ENCODE measurements around the gene SMARCB1. TPM values are rescaled to one million over a fixed set of nuclear protein-coding genes. Genes with fewer than 3 reads are reported as not detected.

The SMARCB1 gene
- total and polyA plus RNA-seq, 12 donors, result 41.3 to 95.5 (median 76.8) TPM

- DNase-seq, result no peak
- no peak overlapping the region for H3K4me3 ChIP-seq
- H3K4me1 ChIP-seq (replicated peaks in 1 of 2), result peaks cover 7 to 8% of the 10 kb centered on the region in 2 donors
- intact Hi-C loops (cut with DNase I), result no loop called here
- no peak for TF ChIP-seq CTCF (IDR thresholded peaks at IDR 0.05)
- H3K9me3 ChIP-seq (replicated peaks in 1 of 3), result no peaks in the 10 kb centered on the region
- H3K36me3 ChIP-seq (replicated peaks in 1 of 2), result no peaks in the 10 kb centered on the region
- H3K27ac ChIP-seq, result no peak overlapping the region
- no peaks in the 10 kb centered on the region for H3K27me3 ChIP-seq
- 70 to 85% (median 75%) methylated on average over 6 to 9 of the region's 9 CpGs for WGBS, 4 donors
These were observed 34.6 kb upstream of the SMARCB1 start for GRCh38 chr22:23752090-23752691.

- no peak for DNase-seq
- intact Hi-C loops (cut with DNase I), result no loop called here
- Histone ChIP-seq H3K9me3 (replicated peaks in 1 of 3) (no peaks in the 10 kb centered on the region), H3K27ac (peak overlapping the region in 1 of 5 donors; percentile 29), H3K4me1 (replicated peaks in 1 of 2) (peaks cover 7 to 8% of the 10 kb centered on the region in 2 donors), H3K4me3 (no peak overlapping the region), H3K27me3 (no peaks in the 10 kb centered on the region), H3K36me3 (replicated peaks in 1 of 2) (no peaks in the 10 kb centered on the region)
- TF ChIP-seq POLR2A (IDR thresholded peaks at IDR 0.05) (no peak), CTCF (IDR thresholded peaks at IDR 0.05) (no peak)
- whole genome bisulfite sequencing, 4 donors, result 85 to 95% (median 89%) methylated on average over 12 to 16 of the region's 16 CpGs
These were observed 34.0 kb upstream of the SMARCB1 start for GRCh38 chr22:23752750-23753149.

GRCh38 chr22:23753385-23753784 is 33.4 kb upstream of the SMARCB1 start:
- H3K27ac ChIP-seq, result peak overlapping the region in 1 of 5 donors; percentile 29
- H3K9me3 ChIP-seq (replicated peaks in 1 of 3), result no peaks in the 10 kb centered on the region
- no peak for DNase-seq
- H3K36me3 ChIP-seq (replicated peaks in 1 of 2), result no peaks in the 10 kb centered on the region
- no peak for TF ChIP-seq POLR2A (IDR thresholded peaks at IDR 0.05)
- no peak for TF ChIP-seq CTCF (IDR thresholded peaks at IDR 0.05)
- H3K27me3 ChIP-seq, result no peaks in the 10 kb centered on the region
- peaks cover 7 to 8% of the 10 kb centered on the region in 2 donors for H3K4me1 ChIP-seq (replicated peaks in 1 of 2)
- intact Hi-C loops (cut with DNase I), result no loop called here
- H3K4me3 ChIP-seq, result no peak overlapping the region
- 66 to 77% (median 72%) methylated on average over 2 of the region's 2 CpGs; no CpG with 5 or more reads in 1 of the 4 donors for WGBS, 4 donors

- peaks cover 7 to 8% of the 10 kb centered on the region in 2 donors for H3K4me1 ChIP-seq (replicated peaks in 1 of 2)
- no peak for TF ChIP-seq CTCF (IDR thresholded peaks at IDR 0.05)
- TF ChIP-seq POLR2A (IDR thresholded peaks at IDR 0.05), result no peak
- 78 to 89% (median 84%) methylated on average over 13 to 14 of the region's 14 CpGs for WGBS, 4 donors
- intact Hi-C loops (cut with DNase I), result no loop called here
- H3K9me3 ChIP-seq (replicated peaks in 1 of 3), result no peaks in the 10 kb centered on the region
- DNase-seq, result no peak
- H3K27me3 ChIP-seq, result no peaks in the 10 kb centered on the region
- peak within 1 kb of the TSS in 1 of 5 donors; percentile 29 for H3K27ac ChIP-seq
- H3K36me3 ChIP-seq (replicated peaks in 1 of 2), result no peaks in the 10 kb centered on the region
- no peak within 1 kb of the TSS for H3K4me3 ChIP-seq
These were observed 32.4 kb upstream of the SMARCB1 start, which contains the start of gene VPREB3 for GRCh38 chr22:23754220-23754919. Gene VPREB3 (minus strand): TSS chr22:23754425. CDS start chr22:23754363, 62 bp downstream.
